ENCODE measurements around the gene TTLL10. TPM values are rescaled to one million over a fixed set of nuclear protein-coding genes. Genes with fewer than 3 reads are reported as not detected.

TTLL10 gene
- polyA plus RNA-seq, 1 experiment, result not detected

DNA sequence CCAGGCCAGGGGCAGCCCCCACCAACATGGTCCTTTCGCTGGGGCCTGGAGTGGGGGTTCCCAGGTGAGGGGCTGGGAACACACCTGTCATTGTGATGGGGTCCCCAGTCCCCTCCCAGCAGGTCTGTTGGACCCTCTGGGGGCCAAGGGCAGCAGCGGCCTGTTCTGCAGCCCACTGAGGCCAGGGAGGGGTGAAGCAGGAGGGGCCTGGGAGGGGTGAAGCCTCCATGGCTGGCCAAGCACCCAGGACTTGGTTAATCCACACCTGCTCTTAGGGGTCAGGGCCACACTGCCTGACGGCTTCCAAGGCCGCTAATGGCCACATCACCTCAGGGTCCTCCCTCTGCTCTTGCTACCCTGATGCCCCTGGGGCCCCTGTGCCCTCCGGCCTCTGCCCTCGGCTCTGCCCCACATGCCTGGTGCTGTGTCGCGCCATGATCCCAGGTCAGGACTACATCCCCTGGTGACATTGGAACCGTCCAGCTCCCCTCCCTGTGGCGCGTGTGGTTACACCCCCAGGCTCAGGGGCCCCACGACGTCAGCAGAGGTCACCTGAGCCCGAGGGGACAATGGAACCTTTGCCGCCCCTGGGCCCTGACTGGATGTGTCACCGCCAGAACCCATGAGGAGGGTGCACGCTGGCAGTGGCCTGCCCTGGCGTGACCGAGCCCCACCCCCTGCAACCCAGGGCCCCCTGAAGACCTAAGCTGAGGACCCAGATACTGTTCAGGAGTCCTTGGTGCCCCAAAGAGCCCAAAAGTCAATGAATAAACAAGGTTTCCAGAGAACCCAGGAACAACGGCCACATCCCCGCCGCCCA lies 25.7 kb downstream of the TTLL10 start:
- H3K4me3 ChIP-seq (ENCODE audit: low read depth, low read length), result no peak overlapping the region
- DNase-seq (ENCODE audit: low read depth, low spot score), result no peak
- CTCF ChIA-PET, result no interaction called here
- H3K27ac ChIP-seq (ENCODE audit: low read depth, low read length), result no peak overlapping the region
- POLR2A ChIA-PET, result no interaction called here
- TF ChIP-seq CTCF (IDR thresholded peaks at IDR 0.05; ENCODE audit: low read depth, low read length), result no peak
- peaks cover 4% of the 10 kb centered on the region for H3K27me3 ChIP-seq (ENCODE audit: control insufficient read depth, insufficient read depth, low read length)
- H3K9me3 ChIP-seq (ENCODE audit: control insufficient read depth, insufficient read depth, low read length), result peaks cover 6% of the 10 kb centered on the region

GRCh38 chr1:1199961-1200875 lies 26.5 kb downstream of the TTLL10 start:
- no peak for DNase-seq (ENCODE audit: low read depth, low spot score)
- peaks cover 4% of the 10 kb centered on the region for H3K27me3 ChIP-seq (ENCODE audit: control insufficient read depth, insufficient read depth, low read length)
- TF ChIP-seq CTCF (IDR thresholded peaks at IDR 0.05; ENCODE audit: low read depth, low read length), result no peak
- no peak overlapping the region for H3K4me3 ChIP-seq (ENCODE audit: low read depth, low read length)
- H3K9me3 ChIP-seq (ENCODE audit: control insufficient read depth, insufficient read depth, low read length), result no peaks in the 10 kb centered on the region; the same call in 1 of the 2 replicates
- no peak overlapping the region for H3K27ac ChIP-seq (ENCODE audit: low read depth, low read length)
- CTCF ChIA-PET, result no interaction called here
- POLR2A ChIA-PET, result no interaction called here

- no peaks in the 10 kb centered on the region; the same call in 1 of the 2 replicates for H3K9me3 ChIP-seq (ENCODE audit: control insufficient read depth, insufficient read depth, low read length)
- CTCF ChIA-PET, result no interaction called here
- POLR2A ChIA-PET, result no interaction called here
Measured at GRCh38 chr1:1200876-1201810, 27.5 kb downstream of the TTLL10 start.

More at GRCh38 chr1:1200876-1201810, 27.5 kb downstream of the TTLL10 start:
- H3K4me3 ChIP-seq (ENCODE audit: low read depth, low read length), result peak overlapping the region; percentile 46; the same call in 1 of the 2 replicates
- TF ChIP-seq CTCF (IDR thresholded peaks at IDR 0.05; ENCODE audit: low read depth, low read length), result no peak
- no peak overlapping the region for H3K27ac ChIP-seq (ENCODE audit: low read depth, low read length)
- DNase-seq (ENCODE audit: low read depth, low spot score), result peak; percentile 15
- H3K27me3 ChIP-seq (ENCODE audit: control insufficient read depth, insufficient read depth, low read length), result peaks cover 4% of the 10 kb centered on the region
